MM.1S (cell line): ENCODE measurements around the gene NBEA.
A peak's percentile ranks its signal among the peaks of the same experiment; 100 is the strongest.

ENCODE experiments used
- DNase-seq: peaks from one replicate; pipeline ENCODE4 v3.0.0-alpha.2; 2015
- H2AFZ ChIP-seq: fragments of 300-600 bp; sonication (generic); 2 replicates; pipeline ENCODE4 v1.6.0; 2016; ENCODE audit warnings: antibody characterized with exemption, low read length
- H3F3A ChIP-seq: fragments of 300-600 bp; sonication (generic); 2 replicates; pipeline ENCODE4 v1.6.1; 2016; ENCODE audit warnings: mild to moderate bottlenecking, antibody characterized with exemption, low read length, moderate library complexity, mixed read lengths; ENCODE audit not compliant: insufficient read depth
- H3K27ac ChIP-seq: fragments of 300-600 bp; sonication (generic); 2 replicates; pipeline ENCODE4 v1.5.1; 2016; ENCODE audit warnings: mild to moderate bottlenecking, low read length
- H3K27me3 ChIP-seq: fragments of 300-600 bp; sonication (generic); replicated peaks from 2 replicates; pipeline ENCODE4 v1.6.0; 2016; ENCODE audit warnings: low read length; ENCODE audit not compliant: insufficient read depth
- H3K36me3 ChIP-seq: fragments of 300-600 bp; sonication (generic); replicated peaks from 2 replicates; pipeline ENCODE4 v1.6.1; 2016; ENCODE audit warnings: mild to moderate bottlenecking, low read length, mixed read lengths; ENCODE audit not compliant: insufficient read depth
- H3K4me1 ChIP-seq: fragments of 300-600 bp; sonication (generic); 2 replicates; pipeline ENCODE4 v1.6.1; 2016; ENCODE audit warnings: low read length, mixed read lengths
- H3K4me2 ChIP-seq: fragments of 300-600 bp; sonication (generic); 2 replicates; pipeline ENCODE4 v1.6.0; 2016; ENCODE audit warnings: low read depth, low read length
- H3K4me3 ChIP-seq: fragments of 300-600 bp; sonication (generic); 2 replicates; pipeline ENCODE4 v1.5.1; 2016; ENCODE audit warnings: low read length, mixed read lengths
- H3K79me2 ChIP-seq: fragments of 300-600 bp; sonication (generic); 2 replicates; pipeline ENCODE4 v1.6.1; 2016; ENCODE audit warnings: mixed run types, low read length, mixed read lengths
- H3K9ac ChIP-seq: fragments of 300-600 bp; sonication (generic); 2 replicates; pipeline ENCODE4 v1.6.1; 2016; ENCODE audit warnings: low read length, mixed read lengths
- H3K9me2 ChIP-seq: fragments of 300-600 bp; sonication (generic); replicated peaks from 2 replicates; pipeline ENCODE4 v1.6.1; 2016; ENCODE audit warnings: mild to moderate bottlenecking, low read length, mixed read lengths; ENCODE audit not compliant: insufficient read depth
- H3K9me3 ChIP-seq: fragments of 300-600 bp; sonication (generic); replicated peaks from 2 replicates; pipeline ENCODE4 v1.6.1; 2016; ENCODE audit warnings: mild to moderate bottlenecking, low read length, mixed read lengths; ENCODE audit not compliant: insufficient read depth
- H4K20me1 ChIP-seq: fragments of 300-600 bp; sonication (generic); 2 replicates; pipeline ENCODE4 v1.6.1; 2016; ENCODE audit warnings: mild to moderate bottlenecking, low read length, moderate library complexity, mixed read lengths; ENCODE audit not compliant: insufficient read depth
- EZH2 ChIP-seq: fragments of 300-600 bp; sonication (generic); optimal IDR thresholded peaks from 2 replicates; pipeline ENCODE3; 2017; ENCODE audit warnings: low read depth, mild to moderate bottlenecking, antibody characterized with exemption, low read length, mixed read lengths
- EZH2phosphoT487 ChIP-seq: fragments of 300-600 bp; sonication (generic); IDR thresholded peaks from 2 replicates; pipeline ENCODE4 v1.6.1; 2018; ENCODE audit warnings: antibody characterized with exemption, low read length
- TF ChIP-seq, protein P1 (sequence below): fragments of 300-600 bp; sonication (generic); IDR thresholded peaks from 2 replicates; pipeline ENCODE4 v1.5.1; 2016; ENCODE audit warnings: antibody characterized with exemption, low read length, mixed read lengths

Gene NBEA

DNA sequence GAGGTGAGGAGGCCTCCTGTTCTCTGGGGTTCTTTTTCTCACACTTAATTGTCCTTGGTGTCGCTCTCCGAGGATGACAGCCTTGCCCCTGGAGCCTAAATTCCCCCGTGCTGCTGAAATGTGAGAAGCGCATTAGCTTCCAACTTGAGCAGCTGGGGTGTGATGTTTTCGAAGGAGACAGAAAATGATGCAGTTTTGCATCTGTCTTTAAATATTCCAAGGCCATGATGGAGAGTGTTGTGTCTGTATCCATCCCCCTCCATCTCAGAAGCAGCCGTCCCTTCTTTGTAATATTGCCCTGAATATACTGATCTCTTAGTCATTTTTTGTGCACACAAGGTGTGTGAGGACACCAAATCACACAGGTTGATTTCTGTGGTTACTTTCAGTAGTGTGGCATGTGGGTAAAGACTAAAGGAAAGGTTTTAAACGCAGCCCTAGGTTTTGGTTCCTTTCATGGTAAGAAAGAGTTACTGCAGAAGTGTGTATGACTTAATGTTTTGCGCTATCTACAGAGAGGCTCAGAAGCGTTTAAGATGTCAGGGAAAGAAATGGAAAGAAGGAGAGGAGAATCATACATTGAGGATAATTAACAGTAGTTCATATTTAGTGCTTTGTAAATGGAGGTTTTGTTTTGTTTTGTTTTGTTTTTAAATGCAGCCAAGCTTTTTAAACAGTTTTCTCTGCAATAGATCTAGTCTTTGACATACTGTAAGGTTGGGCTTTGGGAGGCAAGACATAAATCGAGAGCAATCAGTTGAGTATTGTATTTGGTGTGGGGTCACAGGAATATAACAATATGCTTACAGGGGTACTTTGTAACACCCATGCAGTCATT is 1.6 kb downstream of the NBEA start:
- Histone ChIP-seq H3K79me2 (peaks cover 3% of the 10 kb centered on the region), H3K4me3 (peak overlapping the region; percentile 63), H3F3A (peaks cover 13% of the 10 kb centered on the region), H3K27me3 (no peaks in the 10 kb centered on the region), H2AFZ (no peak overlapping the region), H3K4me1 (0 out of 2 replicates have a peak, but pooled peaks cover 9% of the 10 kb centered on the region), H4K20me1 (no peaks in the 10 kb centered on the region), H3K9me3 (no peaks in the 10 kb centered on the region), H3K4me2 (peak overlapping the region; percentile 73), H3K27ac (peak overlapping the region; percentile 54; the same call in 1 of the 2 replicates), H3K9me2 (no peaks in the 10 kb centered on the region), H3K9ac (peak overlapping the region; percentile 31; the same call in 1 of the 2 replicates), H3K36me3 (no peaks in the 10 kb centered on the region)
- DNase-seq = peak; percentile 68
- no peak for TF ChIP-seq EZH2
- TF ChIP-seq, protein P1, sequence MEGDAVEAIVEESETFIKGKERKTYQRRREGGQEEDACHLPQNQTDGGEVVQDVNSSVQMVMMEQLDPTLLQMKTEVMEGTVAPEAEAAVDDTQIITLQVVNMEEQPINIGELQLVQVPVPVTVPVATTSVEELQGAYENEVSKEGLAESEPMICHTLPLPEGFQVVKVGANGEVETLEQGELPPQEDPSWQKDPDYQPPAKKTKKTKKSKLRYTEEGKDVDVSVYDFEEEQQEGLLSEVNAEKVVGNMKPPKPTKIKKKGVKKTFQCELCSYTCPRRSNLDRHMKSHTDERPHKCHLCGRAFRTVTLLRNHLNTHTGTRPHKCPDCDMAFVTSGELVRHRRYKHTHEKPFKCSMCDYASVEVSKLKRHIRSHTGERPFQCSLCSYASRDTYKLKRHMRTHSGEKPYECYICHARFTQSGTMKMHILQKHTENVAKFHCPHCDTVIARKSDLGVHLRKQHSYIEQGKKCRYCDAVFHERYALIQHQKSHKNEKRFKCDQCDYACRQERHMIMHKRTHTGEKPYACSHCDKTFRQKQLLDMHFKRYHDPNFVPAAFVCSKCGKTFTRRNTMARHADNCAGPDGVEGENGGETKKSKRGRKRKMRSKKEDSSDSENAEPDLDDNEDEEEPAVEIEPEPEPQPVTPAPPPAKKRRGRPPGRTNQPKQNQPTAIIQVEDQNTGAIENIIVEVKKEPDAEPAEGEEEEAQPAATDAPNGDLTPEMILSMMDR = no peak
- TF ChIP-seq EZH2phosphoT487 = no peak

DNA sequence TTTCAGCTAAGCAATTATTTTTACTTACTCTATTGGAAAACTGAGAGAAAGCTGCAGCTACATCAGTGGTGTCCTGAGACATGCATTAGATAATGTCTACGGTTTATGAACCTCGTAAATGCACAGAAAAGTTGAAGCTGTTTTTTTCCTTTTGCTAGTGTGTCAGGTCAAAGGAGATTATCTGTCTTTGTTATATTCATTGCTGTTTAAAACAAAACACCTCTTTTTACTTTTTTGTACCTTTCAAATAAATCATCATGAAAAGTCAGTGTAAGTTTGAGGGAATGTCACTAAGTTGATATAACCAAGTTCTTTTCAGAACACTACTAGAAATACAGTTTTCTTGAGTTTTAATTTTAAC is 2.2 kb downstream of the NBEA start:
- TF ChIP-seq EZH2 = no peak
- no peak for TF ChIP-seq EZH2phosphoT487
- TF ChIP-seq, protein P1 = no peak
- Histone ChIP-seq H3K4me2 (peak overlapping the region; percentile 73), H3K27me3 (no peaks in the 10 kb centered on the region), H2AFZ (no peak overlapping the region), H3K9me2 (no peaks in the 10 kb centered on the region), H3K4me3 (peak overlapping the region; percentile 63), H3F3A (peaks cover 13% of the 10 kb centered on the region), H3K9ac (no peak overlapping the region), H3K27ac (peak overlapping the region; percentile 54; the same call in 1 of the 2 replicates), H3K36me3 (no peaks in the 10 kb centered on the region), H4K20me1 (no peaks in the 10 kb centered on the region), H3K79me2 (peaks cover 3% of the 10 kb centered on the region), H3K9me3 (no peaks in the 10 kb centered on the region), H3K4me1 (0 out of 2 replicates have a peak, but pooled peaks cover 9% of the 10 kb centered on the region)
- no peak for DNase-seq

DNA sequence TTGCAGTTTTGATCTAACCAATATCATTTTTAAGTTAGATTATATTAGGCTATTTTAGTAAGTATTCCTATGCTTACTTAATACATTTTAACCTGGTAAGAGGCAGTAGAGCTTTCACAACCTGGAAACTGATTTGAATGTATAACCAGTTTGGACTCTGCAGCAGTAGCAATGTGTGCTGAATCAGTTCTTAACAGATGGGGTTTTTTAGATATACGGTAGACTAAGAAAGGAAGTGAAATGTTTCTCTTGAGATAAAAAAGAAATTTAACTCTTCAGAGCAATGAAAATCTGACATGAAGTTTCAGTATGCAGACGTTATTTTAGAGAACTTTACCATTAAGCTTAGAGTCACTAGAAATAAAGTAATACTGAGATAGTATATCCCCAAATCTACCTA is 2.7 kb downstream of the NBEA start:
- TF ChIP-seq, protein P1 = no peak
- TF ChIP-seq EZH2phosphoT487 (no peak), EZH2 (no peak)
- peak; percentile 10 for DNase-seq
- H3K9me2 ChIP-seq = no peaks in the 10 kb centered on the region
- no peaks in the 10 kb centered on the region for H4K20me1 ChIP-seq
- peaks cover 3% of the 10 kb centered on the region for H3K79me2 ChIP-seq
- H3K9me3 ChIP-seq = no peaks in the 10 kb centered on the region
- no peak overlapping the region for H3K27ac ChIP-seq
- H3K4me1 ChIP-seq = 0 out of 2 replicates have a peak, but pooled peaks cover 9% of the 10 kb centered on the region
- peak overlapping the region; percentile 63 for H3K4me3 ChIP-seq
- H3K4me2 ChIP-seq = peak overlapping the region; percentile 73
- no peak overlapping the region for H2AFZ ChIP-seq
- H3K27me3 ChIP-seq = no peaks in the 10 kb centered on the region
- no peak overlapping the region for H3K9ac ChIP-seq
- H3K36me3 ChIP-seq = no peaks in the 10 kb centered on the region
- H3F3A ChIP-seq = peaks cover 13% of the 10 kb centered on the region
